Cardiac septum (tissue), 1 donor: ENCODE results near the gene CST4. TPM values are rescaled to one million over a fixed set of nuclear protein-coding genes. Genes with fewer than 3 reads are reported as not detected.
A peak's percentile ranks its signal among the peaks of the same experiment; 100 is the strongest.
"Not testable (repeated sequence)": the region's sequence is repeated elsewhere in the genome, so short reads cannot be mapped to it uniquely, and the experiment has no call there.

ENCODE experiments used
- DNase-seq: peaks from one replicate; pipeline ENCODE4 v3.0.0-alpha.2; 2020; ENCODE audit warnings: low spot score
- intact Hi-C: fragments of 100-400 bp; cut with DNase I; formaldehyde crosslinking; loops from one replicate; pipeline ENCODE4 v1.14.0; 2022
- total RNA-seq: library from RNA; stranded (reverse); fragmentation: NEBNext Ultra II Directional; extraction: Animal tissue kit (Norgen Biotek cat#: 25700); gene quantifications from one replicate; pipeline ENCODE4 v1.2.1, GENCODE V29; 2021
- donor health status: DM: no; HTN: no; CAD: no.

Gene CST4
- total RNA-seq, 1 donor from 2014 or later = not detected

DNA sequence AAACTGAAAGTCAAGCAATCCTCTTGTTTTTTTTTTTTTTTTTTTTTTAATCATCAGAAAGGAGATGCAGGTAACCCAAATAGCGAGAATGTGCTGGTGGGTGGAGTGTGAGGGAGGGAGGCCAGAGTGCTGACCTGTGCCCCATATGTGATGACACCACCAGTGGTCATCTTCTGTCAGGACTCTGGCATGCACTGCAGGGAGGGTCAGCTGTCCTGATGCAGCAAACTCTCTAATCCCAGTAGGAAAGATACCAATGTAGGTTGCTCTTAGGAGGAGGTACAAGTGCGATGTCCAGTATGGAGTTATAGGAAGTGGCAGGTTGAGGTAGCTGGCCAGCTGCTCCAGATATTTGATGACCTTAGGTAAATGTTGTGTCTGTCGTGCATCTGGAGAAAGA is 2.8 kb upstream of the CST4 start:
- DNase-seq = no peak
- intact Hi-C loops = no loop called here

DNA sequence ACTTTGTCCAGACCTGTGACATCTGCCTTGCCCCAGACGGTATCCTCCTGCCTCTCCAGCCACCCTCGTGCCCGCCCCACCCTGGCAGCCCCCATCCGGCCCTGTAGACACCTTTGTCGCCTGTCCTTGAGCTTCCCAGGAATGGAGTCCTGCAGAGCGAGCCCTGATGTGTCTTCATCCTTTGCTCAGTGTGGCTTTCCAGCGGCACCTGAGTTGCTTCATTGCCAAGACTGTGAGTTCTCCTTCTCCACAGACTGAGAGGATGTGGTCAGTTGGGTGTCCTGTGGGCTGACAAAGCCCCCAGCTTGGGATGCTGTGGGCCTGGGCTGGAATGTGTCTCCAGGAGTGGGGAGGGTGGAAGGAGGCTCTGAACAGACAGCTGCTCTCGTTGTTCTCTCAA is 1.7 kb upstream of the CST4 start:
- intact Hi-C loops = no loop called here
- DNase-seq = no peak

DNA sequence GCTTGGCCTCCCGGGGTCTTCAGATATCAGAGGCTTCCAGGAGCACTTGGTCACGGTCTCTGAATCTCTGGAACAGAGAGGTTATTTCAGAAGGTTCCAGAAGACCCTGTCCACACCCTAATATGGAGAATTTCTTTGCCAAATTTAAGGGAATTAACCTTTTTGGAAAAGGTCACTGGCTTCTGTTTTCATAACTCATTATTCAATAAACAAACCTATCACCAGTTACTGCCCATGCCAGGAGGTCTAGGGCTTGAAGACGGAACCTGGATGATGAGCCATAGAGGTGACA is 507 bp upstream of the CST4 start:
- no peak for DNase-seq
- intact Hi-C loops = no loop called here

DNA sequence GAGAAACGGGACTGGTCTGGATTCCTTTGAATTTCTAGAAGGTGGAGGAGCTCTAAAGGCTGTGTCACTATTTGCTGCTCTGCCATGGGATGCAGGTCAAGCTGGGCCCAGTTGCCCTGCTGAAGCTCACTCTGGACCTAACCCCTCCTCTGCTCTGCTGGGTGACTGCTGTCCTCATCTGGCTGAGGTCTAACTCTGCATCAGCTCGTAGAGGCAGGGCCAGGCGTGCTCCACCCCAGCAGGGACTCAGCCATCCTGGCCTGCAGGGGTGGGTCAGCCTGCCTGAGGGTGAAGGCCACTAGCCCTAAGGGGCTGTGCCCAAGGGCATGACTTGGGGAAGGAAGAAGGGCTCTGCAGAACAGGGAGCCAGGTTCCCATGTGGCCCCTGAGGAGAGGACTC is 852 bp downstream of the CST4 start:
- DNase-seq = no peak
- intact Hi-C loops = no loop called here

DNA sequence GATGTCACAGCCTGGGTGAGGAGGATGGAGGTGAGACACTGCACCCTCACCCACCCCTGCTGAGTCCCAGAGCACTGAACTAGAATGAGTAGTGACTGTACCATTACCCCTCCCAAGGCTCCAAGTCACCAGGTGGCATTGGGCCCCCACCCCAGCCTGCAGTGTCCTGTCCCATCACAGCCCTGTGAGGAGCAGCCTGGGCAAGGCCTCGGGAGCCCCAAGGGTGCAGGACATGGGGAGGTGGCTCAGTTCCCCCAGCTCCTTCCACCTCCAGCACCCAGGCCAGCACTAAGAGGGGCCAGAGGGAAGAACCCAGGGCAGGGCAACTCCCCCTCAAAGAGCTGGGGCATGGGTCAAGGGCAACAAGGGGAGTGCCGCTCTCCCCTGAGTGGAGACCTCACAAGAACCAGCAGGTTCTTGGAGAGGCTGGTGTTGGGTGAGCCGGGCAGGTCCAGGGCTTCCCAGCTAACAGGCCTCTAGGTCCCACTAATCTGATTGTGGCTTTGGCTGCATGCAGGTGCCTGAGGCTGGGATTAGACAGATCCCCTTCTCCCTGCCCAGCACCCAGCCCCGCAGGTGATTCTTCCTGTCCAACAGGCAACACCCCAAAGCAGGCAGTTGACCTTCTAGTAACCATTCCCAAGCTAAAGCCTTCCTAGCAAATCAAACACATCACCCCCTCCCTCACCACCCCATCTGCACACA is 2.6 kb downstream of the CST4 start:
- intact Hi-C loops = no loop called here
- peak; percentile 69 for DNase-seq

DNA sequence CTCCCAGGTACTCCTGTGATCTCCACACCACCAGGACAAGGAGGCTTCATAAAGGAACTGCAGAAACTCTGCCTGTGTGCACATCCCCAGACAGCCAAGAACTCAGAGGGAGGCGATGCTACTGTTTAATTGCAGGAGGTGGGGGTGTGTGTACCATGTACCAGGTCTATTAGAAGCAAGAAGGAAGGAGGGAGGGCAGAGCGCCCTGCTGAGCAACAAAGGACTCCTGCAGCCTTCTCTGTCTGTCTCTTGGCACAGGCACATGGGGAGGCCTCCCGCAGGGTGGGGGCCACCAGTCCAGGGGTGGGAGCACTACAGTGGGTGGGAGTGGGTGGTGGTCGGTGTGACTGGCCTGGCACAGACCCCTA is 3.3 kb downstream of the CST4 start:
- intact Hi-C loops = not testable (repeated sequence)
- DNase-seq = peak; percentile 60

DNA sequence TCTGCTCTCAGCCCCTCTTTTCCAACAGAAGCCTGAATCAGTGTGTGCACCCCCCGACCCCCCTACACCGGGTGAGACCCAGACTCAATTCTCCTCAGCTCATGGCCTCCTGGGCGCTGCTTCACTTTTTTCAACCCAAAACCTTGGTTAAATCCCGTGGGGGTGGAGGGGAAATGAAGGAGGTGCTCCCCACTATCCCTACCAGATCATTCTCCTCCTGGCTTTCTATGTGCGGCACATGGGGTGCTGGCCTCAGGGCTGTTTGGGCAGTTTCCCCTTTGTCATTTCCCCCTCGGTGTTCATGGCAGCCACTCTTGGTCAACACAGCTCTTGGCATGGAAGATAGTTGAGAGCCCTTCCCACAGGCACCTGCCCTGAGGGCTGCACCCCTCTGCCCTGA is 4.6 kb downstream of the CST4 start:
- intact Hi-C loops = no loop called here
- peak; percentile 50 for DNase-seq

DNA sequence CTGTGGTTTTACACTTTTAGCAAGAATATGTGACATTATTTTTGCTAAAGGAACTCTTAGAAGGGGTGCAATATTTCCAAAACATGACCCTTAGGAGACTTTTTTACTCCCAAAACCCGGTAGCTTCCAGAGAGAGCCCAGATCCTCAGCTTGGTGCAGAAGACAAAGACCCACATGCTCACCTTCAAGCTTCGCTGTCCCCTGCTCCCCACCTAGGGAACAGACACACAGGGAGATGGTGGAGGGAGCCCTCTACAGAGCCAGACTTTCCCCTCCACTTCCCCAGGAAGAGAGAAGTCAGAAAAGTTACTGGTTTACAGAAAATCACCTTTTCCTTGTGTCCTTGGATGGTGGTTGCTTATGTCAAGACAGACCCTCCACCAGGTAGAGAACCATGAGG is 5.0 kb downstream of the CST4 start:
- intact Hi-C loops = no loop called here
- peak; percentile 39 for DNase-seq

DNA sequence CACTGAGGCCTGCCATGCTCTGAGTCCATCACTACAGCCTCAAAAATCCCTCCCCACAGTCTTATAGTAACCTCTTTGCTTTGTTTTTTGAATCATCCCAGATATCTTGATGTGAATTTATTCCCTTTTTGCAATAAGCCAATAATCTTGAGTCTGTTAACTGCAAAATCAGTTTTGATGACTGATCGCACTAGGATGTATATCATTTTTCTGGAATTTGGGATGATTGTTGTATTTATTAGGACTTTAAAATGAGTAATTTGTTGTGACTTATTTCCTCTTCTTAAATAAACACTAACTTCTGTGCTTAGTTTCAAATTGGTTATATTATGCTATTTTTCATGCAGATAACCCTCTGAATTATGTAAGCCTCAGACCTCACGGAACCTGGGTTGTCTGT is 5.6 kb downstream of the CST4 start:
- no peak for DNase-seq
- intact Hi-C loops = no loop called here

DNA sequence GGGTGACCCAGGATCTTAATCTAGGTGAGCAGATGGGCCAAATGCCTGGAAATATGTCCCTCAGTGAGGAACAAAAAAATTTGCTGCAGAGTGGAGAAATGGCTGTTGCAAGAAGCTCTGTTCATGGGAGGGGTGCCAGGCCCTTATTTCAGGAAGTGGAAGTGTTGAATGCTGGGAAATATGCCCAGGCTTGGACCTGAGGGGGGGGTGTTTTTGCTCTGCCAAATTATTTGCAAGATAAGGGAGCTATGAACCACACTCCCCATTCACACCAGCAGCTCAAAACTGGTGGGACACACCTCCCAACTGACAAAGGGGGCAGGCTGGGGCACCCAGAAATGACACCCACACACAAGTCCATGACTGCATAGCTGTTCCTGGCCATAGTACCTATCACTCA is 8.7 kb downstream of the CST4 start:
- peak; percentile 54 for DNase-seq
- intact Hi-C loops = no loop called here

DNA sequence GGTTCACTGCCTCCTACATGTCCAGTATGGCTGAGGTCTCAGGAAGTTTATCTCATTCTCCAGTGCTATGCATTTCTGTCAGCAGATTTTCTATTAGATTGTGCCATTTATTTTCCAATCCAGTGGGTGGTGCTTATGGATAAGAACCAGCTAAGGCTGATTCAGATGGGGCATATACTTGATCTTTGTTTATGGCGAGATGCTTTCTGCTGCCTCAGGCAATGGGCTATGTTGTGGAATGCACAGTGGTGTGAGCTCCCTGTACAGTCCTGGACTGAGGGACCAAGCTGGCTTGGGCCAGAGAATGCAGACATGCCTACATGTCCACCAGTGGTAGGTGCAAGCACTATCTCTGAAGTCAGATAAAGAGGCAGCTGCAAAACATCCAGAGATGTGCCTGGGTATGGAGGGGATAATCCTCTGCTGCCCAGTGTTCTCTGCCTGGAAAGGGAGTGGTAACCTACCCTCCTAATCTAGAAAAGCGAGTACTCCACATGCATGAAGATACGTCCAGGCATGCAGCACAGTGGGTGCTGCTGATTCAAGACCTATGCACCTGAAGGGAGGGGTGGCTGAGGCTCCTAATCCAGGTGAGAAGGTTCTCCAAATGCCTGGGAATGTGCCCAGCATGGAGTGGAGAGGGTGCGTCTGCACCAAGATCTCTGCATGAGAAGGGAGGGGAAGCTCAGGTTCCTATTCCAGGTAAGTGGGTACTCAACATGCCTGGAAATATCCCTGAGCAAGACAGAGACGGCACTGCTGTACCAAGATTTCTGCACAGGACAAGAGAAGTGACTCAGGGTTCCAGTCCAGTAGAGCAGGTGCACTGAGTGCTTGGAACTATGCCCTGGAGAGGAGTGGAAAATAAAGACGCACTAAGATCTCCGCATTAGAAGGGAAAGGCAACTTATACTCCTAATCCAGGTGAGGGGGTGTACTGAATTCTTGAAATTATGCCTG is 9.4 kb downstream of the CST4 start:
- intact Hi-C loops = no loop called here
- no peak for DNase-seq

DNA sequence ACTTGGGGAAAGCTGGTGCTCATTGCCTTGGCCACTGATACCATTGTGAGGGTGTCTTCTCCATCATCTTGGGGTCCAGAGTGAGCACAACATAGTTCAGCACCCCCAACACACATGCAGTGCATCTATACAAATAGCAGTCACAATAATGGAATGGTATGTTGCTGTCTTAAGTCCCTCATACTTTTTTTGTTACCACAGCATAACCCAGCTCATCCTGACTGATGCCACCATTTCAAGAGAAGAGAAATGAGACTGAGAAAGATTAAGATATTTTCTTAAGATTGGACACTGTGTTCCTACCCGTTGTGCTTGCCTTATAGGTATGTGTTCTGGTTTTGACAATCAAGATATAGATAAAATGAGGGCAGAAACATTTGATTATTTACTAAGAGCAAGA is 15.6 kb downstream of the CST4 start:
- DNase-seq = no peak
- intact Hi-C loops = no loop called here

DNA sequence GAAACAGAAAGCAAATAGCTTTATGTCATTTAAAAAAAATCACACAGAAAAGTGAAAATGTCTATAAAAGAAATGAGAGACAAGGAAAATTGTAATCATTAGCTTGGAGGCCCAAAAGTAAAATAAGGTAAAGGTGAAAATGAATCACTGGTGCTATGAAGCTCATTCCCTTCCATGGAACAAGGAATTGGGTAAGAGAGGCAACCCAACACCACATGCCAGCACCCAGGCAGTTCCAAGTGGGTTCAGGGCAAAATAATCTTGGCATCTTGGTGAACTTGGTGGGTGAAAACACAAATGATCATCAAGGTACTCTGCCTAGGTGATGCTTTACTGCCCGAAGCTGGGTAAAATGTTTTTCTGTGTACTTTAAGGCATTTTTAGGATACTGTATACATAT is 16.7 kb downstream of the CST4 start:
- intact Hi-C loops = no loop called here
- DNase-seq = no peak

DNA sequence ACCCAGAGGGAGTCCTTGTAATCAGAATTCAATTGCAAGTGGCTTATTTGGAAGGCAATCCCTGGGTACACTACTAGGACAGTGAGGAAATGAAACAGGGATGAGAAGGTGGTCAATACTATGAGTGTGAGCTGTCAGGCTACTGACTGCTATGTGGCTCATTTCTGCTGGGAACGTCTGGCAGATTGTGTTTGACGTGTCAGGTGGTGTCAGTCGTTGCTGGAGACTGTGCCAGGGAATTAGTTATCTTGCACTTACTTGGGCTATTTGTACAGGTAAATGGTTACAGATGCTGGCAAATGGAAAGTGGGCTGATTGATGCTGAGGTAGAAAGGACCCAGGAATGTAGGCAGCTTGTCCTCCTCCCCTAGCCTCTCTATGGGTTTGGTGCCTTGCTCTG is 17.4 kb downstream of the CST4 start:
- intact Hi-C loops = no loop called here
- DNase-seq = no peak

DNA sequence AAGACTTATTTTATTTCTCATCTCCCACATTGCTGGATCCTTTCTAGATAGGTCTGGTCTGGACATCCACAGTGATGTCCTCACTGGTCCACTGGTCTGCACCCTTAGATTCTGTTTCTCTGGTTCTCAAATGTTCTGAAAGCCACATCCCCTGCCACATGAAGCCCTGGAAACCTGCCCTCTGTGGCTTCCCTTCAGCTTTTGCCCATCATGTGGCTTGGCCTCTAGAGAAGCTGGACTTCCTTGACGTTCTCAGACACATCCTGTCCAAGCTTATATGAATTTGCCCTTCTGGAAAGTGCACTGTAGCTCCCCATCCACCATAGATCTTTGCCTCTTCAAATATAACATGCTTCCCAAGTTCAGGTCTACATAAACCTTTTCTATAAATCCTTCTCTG is 18.5 kb downstream of the CST4 start:
- DNase-seq = no peak
- intact Hi-C loops = no loop called here

DNA sequence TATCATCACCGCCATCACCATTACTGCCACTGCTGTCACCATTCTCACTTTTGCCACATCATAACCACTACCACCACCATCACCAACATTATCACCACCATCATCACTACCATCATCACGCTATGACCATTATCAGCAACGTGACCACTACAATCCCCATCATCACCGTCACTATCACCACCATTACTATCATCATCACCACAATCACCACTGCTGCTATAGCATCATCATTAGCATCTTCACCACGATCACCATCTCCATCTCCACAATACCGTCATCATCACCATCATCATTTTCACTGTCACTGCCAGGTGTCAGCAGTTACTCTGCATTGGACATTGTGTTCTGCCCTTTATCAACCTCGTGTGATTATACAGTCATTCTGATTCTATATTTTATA is 19.0 kb downstream of the CST4 start:
- no peak for DNase-seq
- intact Hi-C loops = loop anchor here (5.0 kb wide), 1 partner anchor 327 kb away; no protein-coding TSS in a partner anchor

DNA sequence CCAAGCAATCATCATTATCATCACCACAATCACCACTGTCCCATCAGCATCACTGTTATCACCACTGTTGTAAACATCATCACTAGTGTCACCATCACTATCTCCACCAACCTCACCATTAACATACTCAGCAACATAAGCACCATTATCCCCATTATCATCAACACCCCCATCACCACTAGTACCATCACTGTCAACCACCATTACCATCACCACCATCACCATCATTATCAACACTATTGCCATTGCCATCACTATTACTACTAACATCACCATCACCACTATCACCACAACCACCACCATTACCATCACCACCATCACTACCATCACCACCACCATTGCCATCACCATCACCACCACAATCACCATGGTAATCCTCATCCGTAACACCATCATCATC is 19.5 kb downstream of the CST4 start:
- DNase-seq = no peak
- intact Hi-C loops = loop anchor here (5.0 kb wide), 1 partner anchor 328 kb away; no protein-coding TSS in a partner anchor

DNA sequence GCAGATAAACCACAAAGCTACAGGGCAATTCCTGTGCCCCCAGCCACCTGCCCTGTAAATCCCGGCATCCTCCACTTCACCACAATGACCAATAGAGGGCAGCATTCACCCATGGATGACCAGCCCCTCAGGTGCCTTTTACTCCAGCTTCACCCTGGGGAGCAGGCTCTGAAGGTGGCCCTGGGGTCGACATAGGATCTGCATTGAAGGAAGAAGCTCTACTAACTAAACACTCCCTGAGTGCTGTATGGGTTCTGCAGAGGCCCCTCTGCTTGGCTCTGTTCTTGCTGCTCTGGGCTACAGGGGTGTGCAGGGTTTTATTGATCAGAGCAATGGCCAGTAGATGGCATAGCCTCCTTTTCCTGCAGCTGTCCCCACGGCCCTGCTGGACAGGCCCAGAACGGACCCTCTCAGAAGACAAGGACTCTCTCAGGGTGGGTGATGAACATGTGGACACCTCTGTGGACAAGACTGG is 20.3 kb downstream of the CST4 start:
- DNase-seq = no peak
- intact Hi-C loops = loop anchor here (5.0 kb wide), 1 partner anchor 329 kb away; no protein-coding TSS in a partner anchor

DNA sequence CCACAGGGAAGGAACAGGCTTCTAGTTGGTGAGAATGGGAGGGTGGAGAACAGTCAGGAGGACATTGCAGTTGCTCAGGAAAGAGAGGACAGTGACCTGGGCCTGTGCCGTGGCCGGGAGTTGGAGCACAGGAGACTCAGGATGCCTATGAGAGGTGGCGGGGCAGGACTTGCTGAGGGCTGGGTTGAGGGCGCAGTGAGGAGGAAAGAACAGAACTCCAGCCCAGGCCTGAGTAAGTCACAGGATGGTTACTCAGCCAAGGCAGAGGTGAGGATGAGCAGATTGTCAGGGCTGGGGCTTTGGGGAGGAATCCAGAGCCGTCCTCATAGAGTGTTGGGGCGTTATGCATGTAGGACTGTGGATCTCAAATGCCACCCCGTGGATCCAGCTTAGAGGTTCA is 21.2 kb downstream of the CST4 start:
- DNase-seq = no peak
- intact Hi-C loops = loop anchor here (5.0 kb wide), 1 partner anchor 330 kb away; no protein-coding TSS in a partner anchor

DNA sequence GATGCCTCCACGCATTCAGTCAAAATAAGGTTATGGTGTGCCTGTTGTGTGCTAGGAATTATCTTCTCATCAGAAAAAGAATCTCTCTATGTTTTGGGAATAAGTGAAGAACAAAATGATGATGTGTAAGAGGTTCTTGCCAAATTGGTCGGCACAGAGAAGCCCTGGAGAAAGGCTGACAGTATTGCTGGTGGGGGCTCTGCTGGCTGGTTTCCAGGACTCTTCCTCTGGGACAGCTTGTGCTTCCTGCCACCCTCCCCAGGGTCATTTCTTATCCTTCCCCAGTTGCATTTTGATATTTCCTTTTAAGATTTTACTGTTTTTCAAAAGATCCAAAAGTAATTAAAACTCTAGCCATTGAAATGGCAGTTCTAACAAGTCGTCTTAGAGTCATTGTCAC is 22.1 kb downstream of the CST4 start:
- DNase-seq = no peak
- intact Hi-C loops = loop anchor here (5.0 kb wide), 1 partner anchor 331 kb away; no protein-coding TSS in a partner anchor

DNA sequence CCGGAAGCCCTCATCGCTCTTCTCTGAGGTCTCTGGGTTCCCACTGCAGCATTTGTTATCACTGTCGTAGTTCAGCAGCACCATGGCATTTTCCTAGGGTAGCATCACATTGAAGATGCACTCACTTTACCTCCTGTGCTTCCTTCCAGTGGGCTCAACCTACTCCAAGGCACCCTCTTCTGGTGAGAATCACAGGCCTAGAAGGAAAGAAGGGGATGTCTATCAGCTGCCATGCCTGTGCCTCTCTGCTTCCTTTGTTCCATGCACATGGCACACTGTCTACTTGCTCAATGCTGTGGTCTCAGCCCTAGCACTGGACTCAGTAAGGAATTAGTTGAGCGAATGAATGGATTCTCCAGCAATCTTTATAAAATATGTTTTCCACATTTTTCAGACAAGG is 22.6 kb downstream of the CST4 start:
- intact Hi-C loops = loop anchor here (5.0 kb wide), 1 partner anchor 331 kb away; no protein-coding TSS in a partner anchor
- DNase-seq = no peak
